ENCODE results near the gene PVALB.

- TF ChIP-seq EZH2phosphoT487 (IDR thresholded peaks at IDR 0.05; ENCODE audit: low read length): no peak
- TF ChIP-seq CTCF (IDR thresholded peaks at IDR 0.05; ENCODE audit: low read length): no peak
These were observed 22.7 kb upstream of the PVALB start for GRCh38 chr22:36839356-36840073.
